Colonic mucosa (tissue), 4 donors: ENCODE measurements around the gene NUP88. TPM values are rescaled to one million over a fixed set of nuclear protein-coding genes. Genes with fewer than 3 reads are reported as not detected.

ENCODE experiments used
- DNase-seq: peaks from one replicate; pipeline ENCODE4 v3.0.0-alpha.2; 2020
- H3K27ac ChIP-seq: fragments of 200-600 bp; one replicate; pipeline ENCODE4 v1.8.0; 2021
- H3K27me3 ChIP-seq: fragments of 200-600 bp; one replicate; pipeline ENCODE4 v1.8.0; 2021
- H3K36me3 ChIP-seq: fragments of 200-600 bp; one replicate; pipeline ENCODE4 v1.8.0; 2021
- H3K4me1 ChIP-seq: fragments of 200-600 bp; one replicate; pipeline ENCODE4 v1.8.0; 2021; ENCODE audit warnings: mild to moderate bottlenecking
- H3K4me3 ChIP-seq: fragments of 200-600 bp; one replicate; pipeline ENCODE4 v1.8.0; 2021
- H3K9ac ChIP-seq, 2 donors: one replicate each; pipeline ENCODE4 v1.7.0; 2013; ENCODE audit warnings: control low read depth in 2 of 2, low read depth in 2 of 2, low read length in 2 of 2
- H3K9me3 ChIP-seq: fragments of 200-600 bp; one replicate; pipeline ENCODE4 v1.8.0; 2021
- intact Hi-C: fragments of 100-400 bp; cut with DNase I; formaldehyde crosslinking; loops from one replicate; pipeline ENCODE4 v1.14.1; 2022
- total RNA-seq, 2 donors: library from RNA; stranded (reverse); fragmentation: NEBNext Ultra II Directional in 1 of 2; extraction: Animal tissue kit (Norgen Biotek cat#: 25700) in 1 of 2; gene quantifications; one replicate each; pipeline ENCODE4 v1.2.1, GENCODE V29; 2021
- TF ChIP-seq, protein P1 (sequence below): fragments of 200-600 bp; IDR thresholded peaks from one replicate; pipeline ENCODE4 v1.8.0; 2022; ENCODE audit warnings: antibody characterized with exemption, mild to moderate bottlenecking
- donor health status: healthy.
- donor health status: DM: no; HTN: no; CAD: no.
- donor health status: DM: no; HTN: no; CAD: no.

NUP88 gene
- total RNA-seq = 10 to 100 TPM; 66.5 to 77.6 TPM

- DNase-seq = peak; percentile 95
- intact Hi-C loops = no loop called here
- H3K4me3 ChIP-seq = peak within 1 kb of the TSS; percentile 67
- H3K27me3 ChIP-seq = no peaks in the 10 kb centered on the region
- TF ChIP-seq, protein P1, sequence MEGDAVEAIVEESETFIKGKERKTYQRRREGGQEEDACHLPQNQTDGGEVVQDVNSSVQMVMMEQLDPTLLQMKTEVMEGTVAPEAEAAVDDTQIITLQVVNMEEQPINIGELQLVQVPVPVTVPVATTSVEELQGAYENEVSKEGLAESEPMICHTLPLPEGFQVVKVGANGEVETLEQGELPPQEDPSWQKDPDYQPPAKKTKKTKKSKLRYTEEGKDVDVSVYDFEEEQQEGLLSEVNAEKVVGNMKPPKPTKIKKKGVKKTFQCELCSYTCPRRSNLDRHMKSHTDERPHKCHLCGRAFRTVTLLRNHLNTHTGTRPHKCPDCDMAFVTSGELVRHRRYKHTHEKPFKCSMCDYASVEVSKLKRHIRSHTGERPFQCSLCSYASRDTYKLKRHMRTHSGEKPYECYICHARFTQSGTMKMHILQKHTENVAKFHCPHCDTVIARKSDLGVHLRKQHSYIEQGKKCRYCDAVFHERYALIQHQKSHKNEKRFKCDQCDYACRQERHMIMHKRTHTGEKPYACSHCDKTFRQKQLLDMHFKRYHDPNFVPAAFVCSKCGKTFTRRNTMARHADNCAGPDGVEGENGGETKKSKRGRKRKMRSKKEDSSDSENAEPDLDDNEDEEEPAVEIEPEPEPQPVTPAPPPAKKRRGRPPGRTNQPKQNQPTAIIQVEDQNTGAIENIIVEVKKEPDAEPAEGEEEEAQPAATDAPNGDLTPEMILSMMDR = no peak
- peak within 1 kb of the TSS; percentile 90 for H3K27ac ChIP-seq
- H3K4me1 ChIP-seq = peaks cover 19% of the 10 kb centered on the region
- no peaks in the 10 kb centered on the region for H3K9me3 ChIP-seq
- H3K9ac ChIP-seq = peak within 1 kb of the TSS; percentile 80 to 94
- H3K36me3 ChIP-seq = peaks cover 3% of the 10 kb centered on the region
These were observed at the start of gene NUP88 for GRCh38 chr17:5419356-5419958. Gene NUP88, minus strand, starts transcription at chr17:5419662. Its CDS starts 12 bp downstream, at chr17:5419650.

GRCh38 chr17:5468075-5468473 lies 48.6 kb upstream of the NUP88 start:
- TF ChIP-seq, protein P1 = no peak
- intact Hi-C loops = no loop called here
- no peaks in the 10 kb centered on the region for H3K36me3 ChIP-seq
- peak overlapping the region; percentile 76 to 80 for H3K9ac ChIP-seq
- peak overlapping the region; percentile 100 for H3K4me3 ChIP-seq
- no peak for DNase-seq
- H3K27me3 ChIP-seq = no peaks in the 10 kb centered on the region
- H3K4me1 ChIP-seq = peaks cover 4% of the 10 kb centered on the region
- H3K9me3 ChIP-seq = no peaks in the 10 kb centered on the region
- H3K27ac ChIP-seq = no peak overlapping the region

DNA sequence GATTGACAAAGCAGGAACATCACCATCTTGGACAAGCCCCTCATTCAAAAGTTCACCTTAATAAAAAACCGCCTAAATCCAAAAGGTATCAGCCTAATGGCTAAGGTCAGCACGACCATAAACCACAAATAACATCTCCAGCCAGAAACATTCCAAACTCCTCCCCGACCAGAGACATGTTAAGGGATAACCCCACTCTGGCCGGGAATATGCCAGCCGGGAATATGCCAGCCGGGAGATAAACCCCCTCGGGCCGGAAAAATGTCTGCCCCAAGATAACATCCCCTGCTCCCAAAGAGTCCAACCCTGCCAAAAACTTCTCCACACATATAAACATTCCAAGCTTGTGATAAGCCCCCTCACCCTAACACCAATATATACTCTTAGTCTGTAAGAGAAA lies 48.0 kb upstream of the NUP88 start:
- intact Hi-C loops = no loop called here
- TF ChIP-seq, protein P1 = no peak
- Histone ChIP-seq H3K9ac (peak overlapping the region in 1 of 2 donors; percentile 80), H3K9me3 (no peaks in the 10 kb centered on the region), H3K36me3 (no peaks in the 10 kb centered on the region), H3K27ac (no peak overlapping the region), H3K4me1 (peaks cover 4% of the 10 kb centered on the region), H3K27me3 (no peaks in the 10 kb centered on the region), H3K4me3 (peak overlapping the region; percentile 100)
- no peak for DNase-seq

- H3K4me1 ChIP-seq = peaks cover 4% of the 10 kb centered on the region
- TF ChIP-seq, protein P1 = no peak
- no peaks in the 10 kb centered on the region for H3K9me3 ChIP-seq
- intact Hi-C loops = no loop called here
- H3K27ac ChIP-seq = no peak overlapping the region
- DNase-seq = no peak
- H3K27me3 ChIP-seq = no peaks in the 10 kb centered on the region
- H3K4me3 ChIP-seq = no peak overlapping the region
- H3K9ac ChIP-seq = no peak overlapping the region
- no peaks in the 10 kb centered on the region for H3K36me3 ChIP-seq
These were observed 46.8 kb upstream of the NUP88 start for GRCh38 chr17:5466295-5466694.

DNA sequence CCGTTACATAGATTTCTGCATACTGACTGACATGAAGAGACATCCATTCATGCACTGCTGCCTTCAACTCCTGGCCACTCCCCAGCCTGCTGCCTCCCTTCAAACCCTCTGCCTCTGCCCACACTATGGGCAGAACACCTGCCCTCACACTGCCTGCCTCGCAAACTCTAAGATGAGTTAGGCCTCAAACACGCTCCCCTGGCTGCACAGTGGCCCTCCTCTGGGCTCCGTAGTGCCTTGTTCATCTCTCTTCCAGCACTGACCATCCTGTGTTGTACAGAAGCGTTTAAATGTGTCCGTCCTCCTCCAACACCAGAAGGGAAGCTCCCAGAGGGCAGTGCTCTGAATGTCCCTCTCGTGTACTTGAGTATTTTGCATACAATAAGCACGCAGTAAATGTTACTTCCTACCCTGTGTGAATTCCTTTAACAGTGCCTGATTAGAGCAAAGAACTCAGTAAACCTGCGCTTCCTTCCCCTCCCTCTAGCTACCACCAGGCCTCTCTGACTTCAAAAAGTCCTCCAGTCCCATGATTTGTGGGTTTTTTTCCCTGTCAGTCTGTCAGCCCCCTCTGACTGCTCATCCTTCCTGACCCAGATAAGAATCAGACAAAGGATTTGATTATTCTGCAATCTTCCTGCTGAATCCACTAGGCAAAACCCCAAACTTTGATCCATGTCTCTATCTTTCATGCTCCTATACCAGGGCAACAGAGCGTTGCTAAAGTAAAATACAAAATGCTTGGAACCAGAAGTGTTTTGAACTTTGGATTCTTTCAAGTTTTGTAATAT lies 45.5 kb upstream of the NUP88 start:
- intact Hi-C loops = no loop called here
- H3K36me3 ChIP-seq = no peaks in the 10 kb centered on the region
- H3K4me1 ChIP-seq = peaks cover 4% of the 10 kb centered on the region
- H3K4me3 ChIP-seq = no peak overlapping the region
- no peaks in the 10 kb centered on the region for H3K9me3 ChIP-seq
- DNase-seq = no peak
- no peak overlapping the region for H3K9ac ChIP-seq
- H3K27me3 ChIP-seq = no peaks in the 10 kb centered on the region
- no peak overlapping the region for H3K27ac ChIP-seq
- TF ChIP-seq, protein P1 = no peak
